GM08714 (cell line): Measurements from ENCODE around the gene PYY.
"Not testable (repeated sequence)": the region's sequence is repeated elsewhere in the genome, so short reads cannot be mapped to it uniquely, and the experiment has no call there.

Experiments used
- H3K4me3 ChIP-seq: fragments of 200-500 bp; sonication (Bioruptor generic); 2 replicates; pipeline ENCODE4 v1.5.1; 2014; ENCODE audit warnings: mild to moderate bottlenecking, low read length, inconsistent platforms
- ZNF274 ChIP-seq: IDR thresholded peaks from 2 replicates; pipeline ENCODE4 v1.6.1; 2012; ENCODE audit warnings: mild to moderate bottlenecking, low read depth, low read length

The PYY gene

GRCh38 chr17:43945074-43945829 is 8.5 kb downstream of the PYY start:
- no peak overlapping the region for H3K4me3 ChIP-seq
- TF ChIP-seq ZNF274, result no peak

GRCh38 chr17:43942051-43942685 is 11.6 kb downstream of the PYY start, which contains the start of gene PPY:
PPY (minus strand) TSS chr17:43942476; CDS start chr17:43941654, 822 bp downstream.
- TF ChIP-seq ZNF274, result no peak
- no peak within 1 kb of the TSS for H3K4me3 ChIP-seq

- TF ChIP-seq ZNF274, result no peak
- no peak overlapping the region for H3K4me3 ChIP-seq
These were observed 13.1 kb downstream of the PYY start for GRCh38 chr17:43940630-43941029.

GRCh38 chr17:43939886-43940285 is 13.9 kb downstream of the PYY start:
- TF ChIP-seq ZNF274, result no peak

GRCh38 chr17:43939452-43939851 is 14.3 kb downstream of the PYY start:
- H3K4me3 ChIP-seq, result not testable (repeated sequence)

More at GRCh38 chr17:43939886-43940285, 13.9 kb downstream of the PYY start:
- H3K4me3 ChIP-seq, result no peak overlapping the region

- no peak for TF ChIP-seq ZNF274
- no peak overlapping the region for H3K4me3 ChIP-seq
These were observed 14.9 kb downstream of the PYY start for GRCh38 chr17:43938838-43939182.

DNA sequence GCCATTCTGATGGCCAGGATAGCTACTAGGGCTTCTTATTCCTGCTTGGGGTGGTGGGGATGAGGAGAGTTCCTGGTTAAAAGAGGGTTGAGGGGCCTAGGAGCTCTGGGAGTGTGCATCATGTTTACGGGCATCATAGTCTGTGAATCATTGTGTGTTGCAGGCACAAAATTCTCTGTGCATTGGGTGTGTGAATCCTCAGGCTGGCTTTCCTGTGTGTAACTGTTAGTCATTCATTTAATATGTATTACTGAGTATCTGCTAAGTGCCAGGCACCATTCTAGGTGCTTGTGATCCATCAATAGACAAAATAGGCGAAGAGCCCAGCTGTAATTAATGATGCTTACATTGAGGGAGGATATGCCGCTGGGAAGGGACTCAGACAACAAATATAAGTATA is 17.3 kb downstream of the PYY start:
- TF ChIP-seq ZNF274, result no peak
- no peak overlapping the region for H3K4me3 ChIP-seq

DNA sequence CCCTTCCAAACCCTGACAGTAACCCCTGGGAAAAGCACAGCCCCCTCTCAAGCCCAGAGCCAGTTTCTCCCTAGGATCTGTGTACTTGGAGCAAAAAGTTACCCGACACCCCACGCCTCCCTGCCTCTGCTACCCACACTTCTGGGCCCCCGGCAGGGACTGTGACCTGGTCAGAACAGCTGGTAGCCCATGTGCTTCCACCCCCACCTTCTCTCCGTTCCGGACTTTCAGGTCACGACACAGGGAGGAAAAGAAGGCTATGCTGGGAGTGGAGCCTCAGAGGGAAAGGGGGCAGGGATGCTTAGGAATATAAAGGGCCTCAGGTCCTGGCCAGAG is 17.8 kb downstream of the PYY start:
- no peak for TF ChIP-seq ZNF274
- no peak overlapping the region for H3K4me3 ChIP-seq

GRCh38 chr17:43935204-43935925 is 18.4 kb downstream of the PYY start:
- H3K4me3 ChIP-seq, result no peak overlapping the region
- TF ChIP-seq ZNF274, result no peak

DNA sequence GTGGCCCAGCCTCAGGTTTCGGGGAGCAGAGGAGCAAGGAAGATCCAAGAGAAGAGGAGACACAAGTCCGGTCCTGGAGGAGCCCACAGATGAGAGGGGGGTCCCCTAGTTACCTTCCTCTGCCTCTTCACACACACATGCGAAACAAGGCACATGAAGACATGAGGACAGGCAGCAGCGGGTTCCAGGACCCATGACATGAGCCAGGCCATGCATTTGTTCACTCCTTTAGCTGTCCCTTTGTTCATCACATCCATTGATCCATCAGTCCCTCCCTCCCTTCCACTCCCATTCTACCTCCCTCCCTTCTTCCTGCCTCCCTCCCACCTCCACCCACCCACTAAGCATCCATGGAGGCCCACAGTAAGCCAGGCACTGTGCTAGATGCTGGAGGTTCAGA is 20.8 kb downstream of the PYY start:
- TF ChIP-seq ZNF274, result no peak
- H3K4me3 ChIP-seq, result no peak overlapping the region

- no peak for TF ChIP-seq ZNF274
- H3K4me3 ChIP-seq, result no peak overlapping the region
These were observed 21.4 kb downstream of the PYY start for GRCh38 chr17:43932357-43932756.

GRCh38 chr17:43931062-43931571 is 22.6 kb downstream of the PYY start:
- TF ChIP-seq ZNF274, result no peak
- H3K4me3 ChIP-seq, result no peak overlapping the region

- TF ChIP-seq ZNF274, result no peak
- no peak overlapping the region for H3K4me3 ChIP-seq
These were observed 25.1 kb downstream of the PYY start for GRCh38 chr17:43928609-43929008.

DNA sequence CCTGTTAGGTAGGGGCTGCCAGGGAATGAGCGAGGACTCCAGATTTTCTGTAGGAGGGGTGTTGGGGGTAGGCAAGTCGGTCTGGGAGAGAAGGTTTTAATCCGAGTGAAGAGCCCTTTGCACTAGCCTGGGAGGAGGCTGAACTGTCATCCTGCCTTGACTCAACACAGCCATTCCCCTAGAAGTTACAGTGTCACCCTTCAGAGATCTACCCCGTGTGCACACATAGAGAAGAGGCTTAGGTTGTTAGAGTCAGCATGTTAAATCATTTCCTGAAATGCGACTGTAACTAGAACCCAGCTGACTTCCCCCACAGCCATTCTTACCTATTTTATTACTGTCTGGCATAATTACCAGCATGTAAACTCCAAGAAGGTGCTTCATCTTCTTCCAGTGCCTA is 25.8 kb downstream of the PYY start:
- H3K4me3 ChIP-seq, result not testable (repeated sequence)
